H9 (cell line): ENCODE results near the gene KIF7. TPM values are rescaled to one million over a fixed set of nuclear protein-coding genes. Genes with fewer than 3 reads are reported as not detected.

Experiments used
- DNase-seq: peaks from one replicate; pipeline ENCODE4 v3.0.0-alpha.2; 2017
- H2AFZ ChIP-seq: one replicate; pipeline ENCODE4 v1.6.1; 2013; ENCODE audit warnings: mild to moderate bottlenecking, low read length, control low read depth, moderate library complexity
- H2AK5ac ChIP-seq: 2 replicates; pipeline ENCODE4 v1.6.1; 2013; ENCODE audit warnings: low read length, control low read depth, mixed read lengths; ENCODE audit not compliant: insufficient read length
- H2BK120ac ChIP-seq: one replicate; pipeline ENCODE4 v1.6.1; 2013; ENCODE audit warnings: low read depth, mild to moderate bottlenecking, low read length, control low read depth, inconsistent platforms; ENCODE audit not compliant: poor library complexity, severe bottlenecking
- H2BK12ac ChIP-seq: 2 replicates; pipeline ENCODE4 v1.6.1; 2013; ENCODE audit warnings: low read length, control low read depth, mixed read lengths, low read depth; ENCODE audit not compliant: insufficient read length
- H2BK15ac ChIP-seq: 2 replicates; pipeline ENCODE4 v1.6.1; 2013; ENCODE audit warnings: low read depth, low read length, control low read depth
- H2BK20ac ChIP-seq: one replicate; pipeline ENCODE4 v1.6.1; 2013; ENCODE audit warnings: low read depth, mild to moderate bottlenecking, low read length, control low read depth, inconsistent platforms; ENCODE audit not compliant: poor library complexity, severe bottlenecking
- H2BK5ac ChIP-seq: 2 replicates; pipeline ENCODE4 v1.6.1; 2013; ENCODE audit warnings: low read length, control low read depth, mixed read lengths; ENCODE audit not compliant: insufficient read length
- H3K14ac ChIP-seq: 2 replicates; pipeline ENCODE4 v1.6.1; 2013; ENCODE audit warnings: low read length, control low read depth; ENCODE audit not compliant: insufficient read depth
- H3K18ac ChIP-seq: 2 replicates; pipeline ENCODE4 v1.6.1; 2013; ENCODE audit warnings: low read depth, mild to moderate bottlenecking, mixed read lengths, low read length, control low read depth; ENCODE audit not compliant: insufficient read length
- H3K23ac ChIP-seq: 2 replicates; pipeline ENCODE4 v1.6.1; 2013; ENCODE audit warnings: low read length, control low read depth, mixed read lengths, low read depth; ENCODE audit not compliant: insufficient read length
- H3K23me2 ChIP-seq: 2 replicates; pipeline ENCODE4 v1.6.1; 2013; ENCODE audit warnings: low read depth, mild to moderate bottlenecking, mixed read lengths, low read length, control low read depth; ENCODE audit not compliant: insufficient read length, poor library complexity, severe bottlenecking
- H3K27ac ChIP-seq: 2 replicates; pipeline ENCODE4 v1.5.1; 2013; ENCODE audit warnings: low read length, control low read depth, mixed read lengths, low read depth; ENCODE audit not compliant: insufficient read length
- H3K27me3 ChIP-seq: 2 replicates; pipeline ENCODE4 v1.6.1; 2013; ENCODE audit warnings: low read length, control low read depth, inconsistent platforms; ENCODE audit not compliant: insufficient read depth
- H3K4ac ChIP-seq: 2 replicates; pipeline ENCODE4 v1.6.1; 2013; ENCODE audit warnings: low read depth, mild to moderate bottlenecking, control low read depth, inconsistent platforms, low read length, moderate library complexity
- H3K4me1 ChIP-seq: 2 replicates; pipeline ENCODE4 v1.6.1; 2013; ENCODE audit warnings: low read length, control low read depth, inconsistent platforms; ENCODE audit not compliant: insufficient read depth
- H3K4me2 ChIP-seq: 2 replicates; pipeline ENCODE4 v1.6.1; 2013; ENCODE audit warnings: low read length, control low read depth, mixed read lengths; ENCODE audit not compliant: insufficient read length, insufficient read depth
- H3K56ac ChIP-seq: 2 replicates; pipeline ENCODE4 v1.6.1; 2013; ENCODE audit warnings: low read depth, mild to moderate bottlenecking, mixed read lengths, low read length, control low read depth; ENCODE audit not compliant: insufficient read length
- H3K79me1 ChIP-seq: 2 replicates; pipeline ENCODE4 v1.6.1; 2013; ENCODE audit warnings: low read depth, mild to moderate bottlenecking, moderate library complexity, low read length, control low read depth, inconsistent platforms; ENCODE audit not compliant: insufficient read depth, poor library complexity, severe bottlenecking
- H3K79me2 ChIP-seq: 2 replicates; pipeline ENCODE4 v1.6.1; 2013; ENCODE audit warnings: low read length, control low read depth, inconsistent platforms; ENCODE audit not compliant: insufficient read depth
- H3K9ac ChIP-seq: 2 replicates; pipeline ENCODE4 v1.6.1; 2013; ENCODE audit warnings: low read length, control low read depth, mixed read lengths; ENCODE audit not compliant: insufficient read length; ENCODE audit errors: extremely low read depth
- H3K9me3 ChIP-seq: one replicate; pipeline ENCODE4 v1.6.1; 2013; ENCODE audit warnings: low read depth, low read length, inconsistent platforms; ENCODE audit not compliant: control insufficient read depth
- H3T11ph ChIP-seq: one replicate; pipeline ENCODE4 v1.6.1; 2013; ENCODE audit warnings: mild to moderate bottlenecking, low read length, control low read depth, inconsistent platforms
- H4K20me1 ChIP-seq: one replicate; pipeline ENCODE4 v1.6.1; 2013; ENCODE audit not compliant: control insufficient read depth, insufficient read length, insufficient read depth
- H4K5ac ChIP-seq: 2 replicates; pipeline ENCODE4 v1.6.1; 2013; ENCODE audit warnings: low read depth, mild to moderate bottlenecking, mixed read lengths, low read length, control low read depth; ENCODE audit not compliant: insufficient read length
- H4K8ac ChIP-seq: replicated peaks from 2 replicates; pipeline ENCODE4 v1.6.1; 2013; ENCODE audit warnings: low read length, control low read depth, mixed read lengths, low read depth; ENCODE audit not compliant: insufficient read length
- H4K91ac ChIP-seq: 2 replicates; pipeline ENCODE4 v1.6.1; 2013; ENCODE audit warnings: low read depth, mild to moderate bottlenecking, moderate library complexity, mixed read lengths, low read length, control low read depth; ENCODE audit not compliant: insufficient read length
- H3K27ac Mint-ChIP-seq, 3 experiments: 2 replicates in 2 of 3; 3 replicates in 1 of 3; pipeline ENCODE4 v1.8.0; 2020 to 2021; ENCODE audit warnings: mixed read lengths in 3 of 3, mild to moderate bottlenecking in 1 of 3, moderate library complexity in 1 of 3
- H3K27me3 Mint-ChIP-seq: 2 replicates; pipeline ENCODE4 v1.8.0; 2021; ENCODE audit warnings: low read depth, mild to moderate bottlenecking, moderate library complexity, mixed read lengths
- H3K36me3 Mint-ChIP-seq, 3 experiments: 2 replicates in 2 of 3; 3 replicates in 1 of 3; pipeline ENCODE4 v1.8.0; 2020 to 2021; ENCODE audit warnings: low read depth in 3 of 3, mixed read lengths in 3 of 3; ENCODE audit not compliant: insufficient read depth in 1 of 3
- H3K4me1 Mint-ChIP-seq, 2 experiments: 2 replicates each; pipeline ENCODE4 v1.8.0; 2020; ENCODE audit warnings: mixed read lengths in 2 of 2
- H3K4me3 Mint-ChIP-seq, 2 experiments: 2 replicates in 1 of 2; 3 replicates in 1 of 2; pipeline ENCODE4 v1.8.0; 2020 to 2021; ENCODE audit warnings: mild to moderate bottlenecking in 2 of 2, mixed read lengths in 2 of 2, moderate library complexity in 1 of 2
- H3K9me3 Mint-ChIP-seq, 2 experiments: 2 replicates in 1 of 2; 3 replicates in 1 of 2; pipeline ENCODE4 v1.8.0; 2020; ENCODE audit warnings: mild to moderate bottlenecking in 2 of 2, mixed read lengths in 2 of 2, moderate library complexity in 1 of 2
- WGBS: extraction: QIAGEN DNeasy Blood & Tissue Kit; methylation state at CpG from one replicate; pipeline ENCODE4 v1.1.7; 2013; ENCODE audit warnings: missing lambda C conversion rate, low lambda C conversion rate, mixed read lengths; ENCODE audit not compliant: insufficient read length; ENCODE audit errors: extremely low coverage; 5-methylcytosine and 5-hydroxymethylcytosine counted together
- total RNA-seq: library from RNA; stranded (reverse); gene quantifications from 2 replicates; pipeline ENCODE4 v1.2.1, GENCODE V29; 2021
- TF ChIP-seq, protein P1 (sequence below): fragments of 200-600 bp; sonication (generic); conservative IDR thresholded peaks from 3 replicates; pipeline ENCODE4 v1.8.0; 2021; ENCODE audit warnings: antibody characterized with exemption, mild to moderate bottlenecking

KIF7 gene
- total RNA-seq, 1 experiment from 2014 or later, result 22.0 TPM

GRCh38 chr15:89679212-89679611, 23.9 kb upstream of the KIF7 start, which contains the start of gene PLIN1:
PLIN1 (minus strand) TSS chr15:89679367; CDS start chr15:89677489, 1,878 bp downstream.
- Histone ChIP-seq H4K20me1 (no peaks in the 10 kb centered on the region), H3K79me1 (no peaks in the 10 kb centered on the region), H2BK12ac (no peak within 1 kb of the TSS), H3K23me2 (no peaks in the 10 kb centered on the region), H3K14ac (no peak within 1 kb of the TSS), H3K4ac (no peak within 1 kb of the TSS), H2BK15ac (no peak within 1 kb of the TSS), H3K4me2 (no peak within 1 kb of the TSS), H3K9ac (no peak within 1 kb of the TSS), H3K56ac (no peak within 1 kb of the TSS), H4K91ac (no peak within 1 kb of the TSS), H2AFZ (no peak within 1 kb of the TSS), H2BK120ac (no peak within 1 kb of the TSS), H2BK5ac (no peak within 1 kb of the TSS), H4K5ac (no peak within 1 kb of the TSS), H2AK5ac (no peak within 1 kb of the TSS), H3T11ph (no peak within 1 kb of the TSS), H3K9me3 (no peaks in the 10 kb centered on the region), H3K23ac (no peak within 1 kb of the TSS), H4K8ac (no peak within 1 kb of the TSS), H3K27me3 (no peaks in the 10 kb centered on the region), H3K79me2 (no peaks in the 10 kb centered on the region), H3K4me1 (no peaks in the 10 kb centered on the region), H3K27ac (no peak within 1 kb of the TSS), H2BK20ac (no peak within 1 kb of the TSS), H3K18ac (no peak within 1 kb of the TSS)
- Mint-ChIP-seq H3K36me3 (no peaks in the 10 kb centered on the region), H3K4me3 (no peak within 1 kb of the TSS), H3K27me3 (peaks cover 15% of the 10 kb centered on the region), H3K27ac (no peak within 1 kb of the TSS), H3K9me3 (no peaks in the 10 kb centered on the region), H3K4me1 (no peaks in the 10 kb centered on the region)
- TF ChIP-seq, protein P1, sequence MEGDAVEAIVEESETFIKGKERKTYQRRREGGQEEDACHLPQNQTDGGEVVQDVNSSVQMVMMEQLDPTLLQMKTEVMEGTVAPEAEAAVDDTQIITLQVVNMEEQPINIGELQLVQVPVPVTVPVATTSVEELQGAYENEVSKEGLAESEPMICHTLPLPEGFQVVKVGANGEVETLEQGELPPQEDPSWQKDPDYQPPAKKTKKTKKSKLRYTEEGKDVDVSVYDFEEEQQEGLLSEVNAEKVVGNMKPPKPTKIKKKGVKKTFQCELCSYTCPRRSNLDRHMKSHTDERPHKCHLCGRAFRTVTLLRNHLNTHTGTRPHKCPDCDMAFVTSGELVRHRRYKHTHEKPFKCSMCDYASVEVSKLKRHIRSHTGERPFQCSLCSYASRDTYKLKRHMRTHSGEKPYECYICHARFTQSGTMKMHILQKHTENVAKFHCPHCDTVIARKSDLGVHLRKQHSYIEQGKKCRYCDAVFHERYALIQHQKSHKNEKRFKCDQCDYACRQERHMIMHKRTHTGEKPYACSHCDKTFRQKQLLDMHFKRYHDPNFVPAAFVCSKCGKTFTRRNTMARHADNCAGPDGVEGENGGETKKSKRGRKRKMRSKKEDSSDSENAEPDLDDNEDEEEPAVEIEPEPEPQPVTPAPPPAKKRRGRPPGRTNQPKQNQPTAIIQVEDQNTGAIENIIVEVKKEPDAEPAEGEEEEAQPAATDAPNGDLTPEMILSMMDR, result no peak
- no peak for DNase-seq
- no CpG with 5 or more reads among the region's 2 CpGs for WGBS
